NCI-H1436 (cell line): ENCODE results near the gene ADGRA1.

Source experiments
- DNase-seq: peaks from one replicate; lab custom pipeline; 2025; lab: John Stamatoyannopoulos, UW

The ADGRA1 gene

GRCh38 chr10:133056001-133056400, 31.7 kb upstream of the ADGRA1 start:
- DNase-seq: no peak

- no peak for DNase-seq
Observed at GRCh38 chr10:133056651-133057178, 31.0 kb upstream of the ADGRA1 start.

DNA sequence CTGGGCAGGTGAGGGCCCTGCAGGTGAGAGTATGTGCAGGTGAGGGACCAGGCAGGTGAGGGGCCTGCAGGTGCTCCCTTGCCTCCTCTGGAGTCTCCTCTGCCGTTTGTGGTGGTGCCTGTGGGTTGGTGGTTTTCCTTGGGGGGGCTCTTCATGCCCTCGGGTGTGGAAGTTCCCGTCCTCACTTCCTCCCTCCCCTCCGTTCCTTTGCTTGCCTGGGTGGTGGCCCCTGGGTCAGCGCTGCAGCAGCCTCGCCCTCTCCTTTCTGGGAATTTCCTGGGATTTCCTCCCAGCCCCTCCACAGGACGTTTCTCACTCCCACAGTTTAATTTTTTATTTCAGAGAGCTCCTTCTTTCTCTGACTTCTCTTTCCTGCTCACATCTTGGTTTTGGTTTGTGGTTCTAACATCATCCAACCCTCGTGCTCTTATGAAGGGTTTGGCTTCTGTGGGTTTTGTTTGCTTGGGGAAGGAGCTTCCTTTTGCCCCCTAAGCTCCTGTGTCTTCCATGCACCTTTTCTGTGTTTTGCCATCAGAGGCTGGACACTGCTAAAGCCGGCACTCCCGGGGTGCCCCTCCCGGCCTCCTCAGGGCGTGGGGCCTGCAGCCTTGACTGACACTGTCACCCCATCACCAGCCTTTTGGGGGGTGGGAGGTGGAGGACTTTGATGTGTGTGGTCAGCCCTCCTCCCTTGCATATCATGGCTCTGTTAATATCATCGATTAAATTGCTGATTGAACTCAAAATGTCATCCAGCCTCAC, 29.2 kb upstream of the ADGRA1 start:
- DNase-seq: no peak

DNA sequence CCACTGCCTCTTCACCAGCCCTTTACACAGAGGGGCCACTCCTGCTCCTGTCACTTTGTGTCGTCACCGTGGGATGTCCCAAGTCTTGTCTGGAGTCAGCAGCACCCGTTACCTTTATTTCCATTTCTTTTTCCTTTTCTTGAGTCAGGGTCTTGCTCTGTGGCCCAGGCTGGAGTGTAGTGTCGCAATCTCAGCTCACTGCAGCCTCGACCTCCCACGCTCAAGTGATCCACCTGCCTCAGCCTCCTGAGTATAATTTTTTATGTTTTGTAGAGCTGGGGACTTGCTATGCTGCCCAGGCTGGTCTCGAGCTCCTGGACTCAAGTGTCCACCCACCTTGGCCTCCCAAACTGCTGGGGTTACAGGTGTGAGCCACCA, 28.6 kb upstream of the ADGRA1 start:
- DNase-seq: no peak

DNA sequence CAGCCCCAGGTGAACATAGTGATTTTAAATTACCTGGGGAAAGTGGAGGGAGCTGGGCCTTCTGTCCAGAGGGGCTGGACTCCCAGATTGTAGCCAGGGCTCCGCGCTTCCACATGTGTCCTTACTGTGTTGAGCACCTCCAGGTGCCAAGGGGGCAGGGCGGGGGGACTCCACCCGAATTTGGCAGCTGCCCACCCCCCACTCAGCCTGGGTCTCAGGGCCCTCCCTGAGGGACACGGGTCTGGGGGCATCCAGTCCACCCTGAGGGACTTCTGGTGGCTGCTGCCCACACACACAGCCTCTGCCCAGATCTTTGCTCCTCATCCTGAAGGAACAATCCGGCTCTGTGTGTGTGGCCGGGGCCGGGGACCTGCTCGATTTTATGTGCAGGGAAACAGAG, 28.2 kb upstream of the ADGRA1 start:
- no peak for DNase-seq

DNA sequence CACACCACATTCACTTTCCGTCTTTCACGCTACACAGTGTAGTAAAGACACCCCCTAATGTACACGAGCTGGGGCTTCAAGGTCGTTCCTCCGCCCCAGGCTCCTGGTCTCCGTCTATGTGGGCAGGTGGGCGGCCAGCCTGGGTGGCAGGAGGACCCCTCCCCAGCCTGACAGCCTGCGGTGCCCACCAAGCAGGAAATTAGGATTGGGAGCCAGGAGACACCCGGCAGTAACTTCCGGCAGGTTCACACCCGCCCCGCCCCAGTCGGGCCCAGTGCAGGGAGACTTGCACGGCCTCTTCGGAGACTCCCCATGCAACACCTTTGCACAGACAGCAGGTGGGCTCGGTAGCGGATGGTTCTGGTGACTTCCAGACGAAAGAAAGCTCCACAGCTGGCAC, 27.7 kb upstream of the ADGRA1 start:
- DNase-seq: no peak

- no peak for DNase-seq
Observed at GRCh38 chr10:133060466-133060865, 27.3 kb upstream of the ADGRA1 start.

DNA sequence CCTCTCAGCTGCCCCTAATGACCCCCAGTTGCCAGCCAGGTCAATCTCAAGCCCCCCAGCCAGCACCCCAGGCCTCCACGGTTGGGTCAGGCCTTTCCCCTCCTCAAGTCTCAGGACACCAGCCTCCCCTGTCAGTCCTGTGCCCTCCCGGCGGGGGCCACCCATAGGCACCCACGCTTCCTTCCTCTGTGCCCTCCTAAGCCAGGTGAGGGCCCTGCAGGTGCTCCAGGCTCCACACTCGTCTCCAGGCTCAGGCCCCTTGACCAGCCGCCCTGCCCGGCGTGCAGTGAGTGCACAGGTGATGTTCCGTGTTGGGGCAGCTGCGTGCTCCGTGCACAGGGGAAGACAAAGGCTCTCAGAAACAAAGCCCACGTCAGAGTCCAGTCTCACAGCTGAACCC, 26.8 kb upstream of the ADGRA1 start:
- DNase-seq: no peak

- DNase-seq: no peak
Observed at GRCh38 chr10:133061296-133062038, 26.3 kb upstream of the ADGRA1 start.

GRCh38 chr10:133062085-133062484, 25.6 kb upstream of the ADGRA1 start:
- DNase-seq: no peak

DNA sequence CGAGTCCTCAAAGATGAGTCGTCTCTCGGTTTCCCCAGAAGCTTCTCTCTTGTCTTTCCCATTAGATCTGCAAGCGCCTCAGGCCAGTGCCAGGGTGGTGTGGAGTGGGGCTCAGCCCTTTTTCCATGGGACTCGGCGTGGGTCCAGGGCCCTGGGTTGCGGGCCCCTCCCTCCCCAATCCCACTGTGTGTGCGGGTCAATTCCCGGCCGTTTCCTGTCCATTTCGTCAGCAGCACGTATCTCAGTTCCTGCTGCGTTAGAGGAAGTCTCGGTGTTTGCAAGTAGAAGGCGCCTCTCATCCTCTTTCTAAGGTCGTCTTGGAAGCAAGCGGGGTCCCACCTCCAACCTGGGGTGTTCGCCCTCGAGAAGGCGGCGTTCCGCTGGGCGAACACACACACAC, 25.1 kb upstream of the ADGRA1 start:
- no peak for DNase-seq

GRCh38 chr10:133067149-133068105, 20.3 kb upstream of the ADGRA1 start:
- DNase-seq: no peak

GRCh38 chr10:133068111-133069032, 19.4 kb upstream of the ADGRA1 start:
- no peak for DNase-seq

DNA sequence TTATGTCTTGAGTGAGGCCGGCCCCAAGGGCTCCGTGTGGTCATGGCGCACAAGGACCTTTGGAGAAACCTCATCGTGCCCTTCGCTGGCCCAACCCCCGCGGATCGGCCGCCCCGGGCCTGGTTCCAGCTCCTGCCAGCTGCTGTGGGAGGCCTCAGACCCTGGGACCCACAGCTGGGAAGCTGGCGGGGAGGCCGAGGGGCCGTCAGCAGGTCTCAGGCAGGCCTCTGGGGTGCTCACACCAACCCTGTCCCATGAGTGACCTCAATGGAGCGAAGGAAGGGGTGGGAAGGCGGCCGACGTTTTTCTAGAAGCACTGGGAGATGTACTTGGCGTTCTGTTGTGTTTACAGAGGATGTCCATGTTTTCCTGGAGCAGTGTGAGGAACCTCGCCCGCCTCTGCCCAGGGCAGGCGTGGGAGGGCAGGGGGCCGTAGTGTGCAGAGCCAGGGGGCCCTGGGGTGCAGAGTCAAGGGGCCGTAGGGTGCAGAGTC, 18.6 kb upstream of the ADGRA1 start:
- no peak for DNase-seq

DNA sequence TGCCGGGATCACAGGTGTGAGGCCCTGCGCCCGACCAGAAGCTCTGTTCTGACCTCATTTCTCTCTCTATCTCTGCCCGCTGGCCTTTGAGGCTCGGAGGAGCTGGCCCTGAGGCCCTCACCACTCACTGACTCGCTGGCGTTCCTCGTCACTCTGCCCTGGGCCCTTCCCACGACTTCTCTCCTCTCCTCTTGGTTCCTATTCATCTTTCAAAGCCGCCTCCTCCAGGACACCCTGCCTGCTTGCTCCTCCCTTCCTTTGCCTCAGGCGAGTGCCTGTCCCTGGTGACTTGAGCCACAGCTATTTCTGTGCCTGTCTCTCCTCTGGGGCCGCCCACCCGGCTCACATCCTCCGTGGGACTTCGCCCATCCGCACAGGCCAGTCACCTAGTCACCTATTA, 17.3 kb upstream of the ADGRA1 start:
- no peak for DNase-seq

DNA sequence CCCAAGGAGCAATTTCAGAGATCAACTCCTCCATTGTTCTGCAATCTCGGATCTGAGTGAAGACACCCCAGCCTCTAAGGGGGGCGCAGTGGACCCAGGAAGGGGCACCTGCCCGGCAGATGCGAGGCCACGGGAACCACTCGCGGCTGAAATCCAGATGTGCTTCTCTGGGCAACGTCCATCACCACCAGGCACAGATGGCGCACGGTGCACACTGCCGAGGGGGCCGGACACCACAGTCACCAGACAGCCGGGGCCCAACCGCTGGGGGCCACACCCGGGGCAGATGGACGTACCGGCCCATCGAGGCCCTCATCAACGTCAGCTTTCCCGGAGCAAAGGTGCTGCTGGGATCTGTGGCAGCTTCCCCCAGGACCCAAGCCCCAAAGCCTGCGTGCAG, 16.9 kb upstream of the ADGRA1 start:
- DNase-seq: no peak

GRCh38 chr10:133071733-133072132, 16.0 kb upstream of the ADGRA1 start:
- no peak for DNase-seq

DNA sequence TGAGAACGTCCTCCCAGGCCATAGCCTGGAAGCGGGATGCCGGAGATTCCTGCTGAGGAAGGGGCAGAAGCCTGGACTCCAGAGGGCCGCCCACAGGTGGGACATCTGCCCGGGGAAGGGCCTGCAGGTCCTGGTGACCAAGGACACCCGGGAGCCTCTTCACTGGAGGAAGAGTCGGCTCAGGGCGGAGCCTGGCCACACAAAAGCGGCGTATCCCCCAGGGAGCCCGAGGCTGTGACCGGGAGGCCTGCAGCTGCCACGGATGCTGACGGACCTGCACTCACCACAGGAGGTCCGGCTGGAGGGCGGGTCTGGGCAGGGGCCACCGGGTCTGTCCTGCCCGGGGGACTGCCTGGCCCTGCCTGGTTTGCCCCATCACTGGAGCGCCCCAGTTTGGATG, 15.5 kb upstream of the ADGRA1 start:
- DNase-seq: no peak

GRCh38 chr10:133072720-133073390, 14.9 kb upstream of the ADGRA1 start:
- no peak for DNase-seq

DNA sequence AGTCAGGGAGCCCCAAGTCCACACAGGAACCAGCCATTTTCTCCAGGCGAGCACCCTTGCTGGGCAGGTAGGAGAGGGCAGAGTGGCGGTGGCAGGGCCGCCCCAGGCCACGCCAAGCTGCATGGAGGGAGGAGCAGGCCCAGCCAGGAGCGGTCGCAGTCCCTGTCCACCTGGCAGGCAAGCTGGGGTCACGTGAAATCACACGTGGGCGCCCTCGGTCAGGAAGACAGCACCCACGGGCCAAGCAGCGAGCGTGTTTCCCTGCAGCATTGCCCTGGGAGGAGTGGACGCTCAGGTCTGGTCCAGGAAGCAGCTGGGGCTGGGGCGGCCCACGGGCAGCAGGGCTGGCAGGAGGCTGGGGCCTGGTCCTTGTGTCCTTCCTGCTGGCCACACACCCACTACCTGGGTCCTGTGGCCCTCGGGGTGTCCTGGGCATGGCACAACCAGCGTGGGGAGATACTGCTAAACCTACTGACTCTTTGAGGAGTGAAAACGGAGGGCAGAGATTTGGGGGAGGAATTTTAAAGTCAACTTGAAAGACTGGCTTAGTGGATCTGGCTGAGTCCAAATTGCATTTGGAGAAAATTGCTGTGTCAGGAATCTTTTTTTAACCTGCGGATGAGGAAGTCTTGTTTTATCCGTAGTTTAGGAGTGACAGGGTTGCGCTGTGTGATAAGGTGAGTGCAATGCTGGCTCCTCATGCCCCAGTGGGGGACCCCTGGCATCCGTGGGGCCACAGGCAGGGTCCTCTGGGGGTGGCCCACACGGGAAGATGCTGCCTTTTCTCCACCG, 12.2 kb upstream of the ADGRA1 start:
- DNase-seq: no peak
